Nephron (organoid): Measurements from ENCODE around the gene DUSP9.

ENCODE experiments used
- H3K27ac Mint-ChIP-seq, 3 experiments: 2 replicates each; pipeline ENCODE4 v1.8.0; 2020; ENCODE audit warnings: mixed read lengths in 3 of 3, mild to moderate bottlenecking in 2 of 3, moderate library complexity in 1 of 3
- H3K27me3 Mint-ChIP-seq: 2 replicates; pipeline ENCODE4 v1.8.0; 2021; ENCODE audit warnings: low read depth, mild to moderate bottlenecking, moderate library complexity, mixed read lengths
- H3K36me3 Mint-ChIP-seq: 2 replicates; pipeline ENCODE4 v1.8.0; 2020; ENCODE audit warnings: low read depth, mixed read lengths
- H3K4me1 Mint-ChIP-seq: 2 replicates; pipeline ENCODE4 v1.8.0; 2020; ENCODE audit warnings: mixed read lengths
- H3K4me3 Mint-ChIP-seq, 3 experiments: 2 replicates each; pipeline ENCODE4 v1.8.0; 2020; ENCODE audit warnings: mild to moderate bottlenecking in 3 of 3, mixed read lengths in 3 of 3, moderate library complexity in 2 of 3
- H3K9me3 Mint-ChIP-seq: 2 replicates; pipeline ENCODE4 v1.8.0; 2020; ENCODE audit warnings: mixed read lengths
- TF ChIP-seq, protein P1 (sequence below), 3 experiments: fragments of 200-600 bp; sonication (generic); IDR thresholded peaks; one replicate each; pipeline ENCODE4 v1.5.0; 2021; ENCODE audit warnings: antibody characterized with exemption in 3 of 3; ENCODE audit not compliant: unreplicated experiment in 3 of 3

The DUSP9 gene

DNA sequence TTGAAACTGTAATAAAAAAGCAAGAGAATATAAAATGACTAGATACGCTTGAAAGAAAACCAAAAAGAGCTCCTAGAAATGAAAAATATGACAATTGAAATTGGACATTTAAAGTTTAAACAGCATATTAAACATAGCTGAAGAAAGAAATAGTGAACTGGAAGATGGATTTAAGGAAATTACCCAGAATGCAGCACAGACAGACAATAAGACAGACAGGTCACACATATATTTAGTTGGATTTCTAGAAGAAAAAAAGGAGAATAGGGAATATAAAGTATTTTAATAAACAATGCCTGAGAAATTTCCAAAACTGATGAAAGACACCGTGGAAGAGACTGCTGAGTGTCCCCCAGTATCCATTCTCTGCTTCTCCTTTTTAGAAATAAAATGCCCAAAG, 6.6 kb downstream of the DUSP9 start:
- Mint-ChIP-seq H3K4me1 (no peaks in the 10 kb centered on the region), H3K4me3 (no peak overlapping the region), H3K27ac (no peak overlapping the region), H3K27me3 (peaks cover 23% of the 10 kb centered on the region), H3K9me3 (peaks cover 37% of the 10 kb centered on the region), H3K36me3 (no peaks in the 10 kb centered on the region)
- TF ChIP-seq, protein P1, sequence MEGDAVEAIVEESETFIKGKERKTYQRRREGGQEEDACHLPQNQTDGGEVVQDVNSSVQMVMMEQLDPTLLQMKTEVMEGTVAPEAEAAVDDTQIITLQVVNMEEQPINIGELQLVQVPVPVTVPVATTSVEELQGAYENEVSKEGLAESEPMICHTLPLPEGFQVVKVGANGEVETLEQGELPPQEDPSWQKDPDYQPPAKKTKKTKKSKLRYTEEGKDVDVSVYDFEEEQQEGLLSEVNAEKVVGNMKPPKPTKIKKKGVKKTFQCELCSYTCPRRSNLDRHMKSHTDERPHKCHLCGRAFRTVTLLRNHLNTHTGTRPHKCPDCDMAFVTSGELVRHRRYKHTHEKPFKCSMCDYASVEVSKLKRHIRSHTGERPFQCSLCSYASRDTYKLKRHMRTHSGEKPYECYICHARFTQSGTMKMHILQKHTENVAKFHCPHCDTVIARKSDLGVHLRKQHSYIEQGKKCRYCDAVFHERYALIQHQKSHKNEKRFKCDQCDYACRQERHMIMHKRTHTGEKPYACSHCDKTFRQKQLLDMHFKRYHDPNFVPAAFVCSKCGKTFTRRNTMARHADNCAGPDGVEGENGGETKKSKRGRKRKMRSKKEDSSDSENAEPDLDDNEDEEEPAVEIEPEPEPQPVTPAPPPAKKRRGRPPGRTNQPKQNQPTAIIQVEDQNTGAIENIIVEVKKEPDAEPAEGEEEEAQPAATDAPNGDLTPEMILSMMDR (IDR thresholded peaks at IDR 0.05; ENCODE audit: unreplicated experiment in 3 of 3) = no peak

DNA sequence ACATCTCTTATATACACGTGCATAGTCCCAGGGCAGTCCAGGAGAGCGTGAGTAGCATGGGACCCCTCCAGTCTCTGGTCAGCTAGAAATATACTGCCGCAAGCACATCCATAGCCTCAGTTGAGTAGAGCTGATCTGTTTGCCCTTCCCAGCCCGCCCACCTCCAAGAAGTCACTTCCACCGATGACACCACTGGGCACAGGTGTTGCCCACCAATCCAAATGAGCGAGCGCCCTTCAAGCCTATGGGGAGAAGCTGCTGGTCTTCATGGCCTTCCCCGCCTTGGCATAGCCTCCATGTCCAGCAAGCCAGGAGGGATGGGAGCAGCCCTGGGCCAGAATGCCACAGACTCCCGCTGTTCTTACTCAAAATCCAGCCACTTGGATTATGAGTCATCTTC, 10.2 kb downstream of the DUSP9 start:
- no peaks in the 10 kb centered on the region for H3K4me1 Mint-ChIP-seq
- TF ChIP-seq, protein P1 (IDR thresholded peaks at IDR 0.05; ENCODE audit: unreplicated experiment in 3 of 3) = no peak
- H3K27ac Mint-ChIP-seq = no peak overlapping the region
- H3K9me3 Mint-ChIP-seq = peaks cover 34% of the 10 kb centered on the region
- peaks cover 39% of the 10 kb centered on the region for H3K27me3 Mint-ChIP-seq
- no peak overlapping the region for H3K4me3 Mint-ChIP-seq
- H3K36me3 Mint-ChIP-seq = no peaks in the 10 kb centered on the region

DNA sequence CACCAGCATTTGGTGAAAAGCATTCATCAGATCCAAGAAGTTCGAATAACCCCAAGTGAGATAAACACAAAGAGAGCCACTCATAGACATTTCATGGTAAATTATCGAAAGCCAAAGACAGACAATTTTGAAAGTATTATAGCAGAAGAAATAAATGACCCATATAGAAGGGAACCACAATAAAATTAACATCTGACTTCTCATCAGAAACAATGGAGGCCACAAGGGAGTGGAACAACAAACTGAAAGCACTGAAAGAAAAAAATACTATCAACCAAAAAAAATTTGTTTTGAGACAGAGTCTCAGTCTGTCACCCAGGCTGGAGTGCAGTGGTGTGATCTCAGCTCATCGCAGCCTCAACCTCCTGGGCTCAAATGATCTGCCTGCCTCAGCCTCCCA, 12.3 kb downstream of the DUSP9 start:
- Mint-ChIP-seq H3K4me3 (no peak overlapping the region), H3K4me1 (no peaks in the 10 kb centered on the region), H3K27ac (no peak overlapping the region), H3K9me3 (peaks cover 28% of the 10 kb centered on the region), H3K36me3 (no peaks in the 10 kb centered on the region), H3K27me3 (peaks cover 52% of the 10 kb centered on the region)
- TF ChIP-seq, protein P1 (IDR thresholded peaks at IDR 0.05; ENCODE audit: unreplicated experiment in 3 of 3) = no peak

DNA sequence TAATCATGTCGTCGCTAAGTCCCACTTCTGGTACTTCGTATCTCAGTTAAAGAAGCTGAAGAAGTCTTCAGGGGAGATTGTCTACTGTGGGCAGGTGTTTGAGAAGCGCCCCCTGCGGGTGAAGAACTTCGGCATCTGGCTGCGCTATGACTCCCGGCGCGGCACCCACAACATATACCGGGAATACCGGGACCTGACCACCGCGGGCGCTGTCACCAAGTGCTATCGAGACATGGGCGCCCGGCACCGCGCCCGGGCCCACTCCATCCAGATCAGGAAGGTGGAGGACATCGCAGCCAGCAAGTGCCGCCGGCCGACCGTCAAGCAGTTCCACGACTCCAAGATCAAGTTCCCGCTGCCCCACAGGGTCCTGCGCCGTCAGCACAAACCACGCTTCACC, 15.3 kb downstream of the DUSP9 start:
- Mint-ChIP-seq H3K4me1 (no peaks in the 10 kb centered on the region), H3K27me3 (peaks cover 71% of the 10 kb centered on the region), H3K4me3 (peak overlapping the region in 1 of 3 experiments; percentile 15), H3K36me3 (no peaks in the 10 kb centered on the region), H3K9me3 (peaks cover 37% of the 10 kb centered on the region), H3K27ac (no peak overlapping the region)
- TF ChIP-seq, protein P1 (IDR thresholded peaks at IDR 0.05; ENCODE audit: unreplicated experiment in 3 of 3) = peak; percentile 30 to 52 (median 47)

DNA sequence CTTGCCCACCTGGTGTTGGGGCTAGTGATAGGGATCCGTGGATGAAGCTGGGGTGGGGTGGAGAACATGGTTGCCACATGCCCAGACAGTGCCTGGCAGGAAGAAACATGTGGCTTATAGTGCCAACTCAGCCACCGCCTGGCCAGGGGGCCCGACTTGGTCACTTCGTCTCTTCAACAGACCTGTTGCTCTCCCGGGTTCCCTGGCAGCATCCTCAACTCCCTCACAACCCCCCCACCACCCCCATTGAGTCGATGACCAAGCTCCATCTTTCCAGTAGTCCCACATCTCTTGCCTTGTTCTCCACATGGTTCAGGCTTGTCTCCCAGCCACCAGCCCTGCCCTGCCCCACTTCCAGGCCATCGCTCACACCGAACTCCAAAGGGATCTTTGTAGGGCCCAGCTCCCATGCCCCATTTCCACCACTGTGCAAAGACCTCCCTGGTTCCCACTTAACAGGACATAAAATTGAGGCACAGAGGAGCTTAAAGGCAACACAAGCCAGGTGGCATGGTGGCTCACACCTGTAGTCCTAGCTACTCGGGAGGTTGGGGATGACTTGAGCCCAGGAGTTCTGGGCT, 18.8 kb downstream of the DUSP9 start:
- peaks cover 5% of the 10 kb centered on the region for H3K4me1 Mint-ChIP-seq
- TF ChIP-seq, protein P1 (IDR thresholded peaks at IDR 0.05; ENCODE audit: unreplicated experiment in 3 of 3) = no peak
- no peak overlapping the region for H3K4me3 Mint-ChIP-seq
- no peaks in the 10 kb centered on the region for H3K36me3 Mint-ChIP-seq
- no peak overlapping the region for H3K27ac Mint-ChIP-seq
- H3K9me3 Mint-ChIP-seq = peaks cover 36% of the 10 kb centered on the region
- peaks cover 62% of the 10 kb centered on the region for H3K27me3 Mint-ChIP-seq

DNA sequence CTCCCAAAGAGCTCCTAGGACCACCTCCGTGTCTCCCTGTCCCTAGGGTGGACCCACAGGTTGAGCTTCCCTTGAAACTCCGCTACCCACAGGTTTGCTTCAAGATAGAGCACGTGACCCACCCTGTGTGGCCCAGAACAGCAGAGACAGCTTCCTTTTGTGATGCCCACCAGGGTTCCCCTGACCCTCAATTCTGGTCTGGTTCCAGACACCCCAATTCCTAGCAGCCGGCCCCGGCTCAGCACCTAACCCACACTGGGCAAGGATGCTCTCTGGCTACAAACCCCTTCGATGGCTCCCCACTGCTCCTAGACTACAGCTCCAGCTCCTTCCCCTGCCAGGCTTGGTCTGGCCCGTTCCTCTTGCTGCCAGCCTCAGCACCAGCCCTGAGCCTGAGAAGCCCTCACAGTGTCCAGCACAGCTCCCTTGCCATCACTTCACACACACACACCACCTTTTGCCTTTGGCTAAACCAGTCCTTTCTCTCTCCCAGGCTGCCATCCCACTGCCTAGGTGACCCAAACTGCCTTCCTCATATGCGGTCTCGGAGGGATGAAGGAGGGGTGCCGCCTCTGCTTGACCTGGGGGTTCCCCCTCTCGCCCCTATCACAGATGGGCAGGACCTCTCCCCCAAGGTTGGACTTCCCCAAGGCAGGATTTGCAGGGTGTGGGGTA, 20.4 kb downstream of the DUSP9 start:
- no peaks in the 10 kb centered on the region for H3K36me3 Mint-ChIP-seq
- TF ChIP-seq, protein P1 (IDR thresholded peaks at IDR 0.05; ENCODE audit: unreplicated experiment in 3 of 3) = no peak
- H3K4me3 Mint-ChIP-seq = peak overlapping the region; percentile 47 to 73 (median 60)
- H3K27me3 Mint-ChIP-seq = peaks cover 51% of the 10 kb centered on the region
- H3K27ac Mint-ChIP-seq = no peak overlapping the region
- peaks cover 5% of the 10 kb centered on the region for H3K4me1 Mint-ChIP-seq
- H3K9me3 Mint-ChIP-seq = peaks cover 32% of the 10 kb centered on the region
